Neutrophil (primary cell): ENCODE measurements around the gene DNAJC4.

ENCODE experiments used
- H3K27ac ChIP-seq: fragments of 200-600 bp; sonication (generic); 2 replicates; pipeline ENCODE4 v1.5.1; 2016; ENCODE audit warnings: mild to moderate bottlenecking, moderate library complexity
- H3K27me3 ChIP-seq: fragments of 200-600 bp; sonication (generic); 2 replicates; pipeline ENCODE4 v1.6.0; 2016; ENCODE audit warnings: mild to moderate bottlenecking
- H3K36me3 ChIP-seq: fragments of 200-600 bp; sonication (generic); 2 replicates; pipeline ENCODE4 v1.5.1; 2017
- H3K4me1 ChIP-seq, 2 experiments: fragments of 200-600 bp in 1 of 2; sonication (generic) in 1 of 2; 1 replicate in 1 of 2; 2 replicates in 1 of 2; pipeline versions ENCODE4 v1.5.1 to v1.6.1; 2013 to 2016; ENCODE audit warnings: low read depth in 1 of 2, low read length in 1 of 2, mild to moderate bottlenecking in 1 of 2, moderate library complexity in 1 of 2; ENCODE audit not compliant: control insufficient read depth in 1 of 2, insufficient read depth in 1 of 2
- H3K4me3 ChIP-seq, 2 experiments: fragments of 200-600 bp in 1 of 2; sonication (generic) in 1 of 2; 1 replicate in 1 of 2; 2 replicates in 1 of 2; pipeline ENCODE4 v1.5.1; 2013 to 2016; ENCODE audit warnings: low read depth in 1 of 2, low read length in 1 of 2, mild to moderate bottlenecking in 1 of 2, moderate library complexity in 1 of 2
- H3K9me3 ChIP-seq: fragments of 200-600 bp; sonication (generic); 2 replicates; pipeline ENCODE4 v1.5.1; 2016
- TF ChIP-seq, protein P1 (sequence below): fragments of 200-600 bp; sonication (generic); IDR thresholded peaks from 2 replicates; pipeline ENCODE4 v1.5.1; 2016; ENCODE audit warnings: antibody characterized with exemption

The DNAJC4 gene

DNA sequence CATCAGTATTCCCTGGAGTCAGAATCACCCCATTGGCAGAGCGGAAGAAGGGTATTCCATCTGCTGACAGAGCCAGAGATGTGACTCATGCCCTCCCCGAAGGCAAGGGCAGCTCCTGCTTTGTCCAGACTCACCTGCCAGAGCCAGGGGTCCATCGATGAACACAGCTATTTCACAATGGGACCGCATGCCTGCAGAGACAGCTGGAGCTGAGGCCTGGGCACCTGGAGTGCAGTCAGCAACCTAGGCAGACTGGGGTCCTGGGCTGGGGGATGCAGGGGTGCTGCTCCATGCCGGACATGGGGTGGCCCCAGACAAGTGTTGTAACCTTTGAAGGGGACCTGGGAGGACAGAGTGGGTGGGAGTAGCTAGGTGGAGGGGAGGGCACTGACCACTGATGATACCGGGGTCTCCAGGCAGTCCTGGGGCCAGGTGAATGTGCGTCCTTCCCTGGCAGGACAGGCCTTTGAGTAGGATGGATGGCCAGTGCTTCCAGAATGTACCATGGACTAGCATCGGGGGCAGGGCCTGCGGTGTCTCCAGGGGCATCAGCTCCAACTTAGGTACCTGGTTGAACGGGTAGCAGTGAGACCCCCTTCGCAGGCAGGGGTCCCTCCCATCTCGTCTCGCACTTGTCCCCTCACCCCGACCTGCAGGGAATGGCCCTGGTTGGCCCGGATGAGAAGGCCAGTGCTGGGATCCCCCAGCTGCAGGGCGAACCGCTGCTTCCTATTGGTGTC is 6.0 kb upstream of the DNAJC4 start:
- Histone ChIP-seq H3K9me3 (no peaks in the 10 kb centered on the region), H3K27me3 (no peaks in the 10 kb centered on the region), H3K27ac (peak overlapping the region; percentile 85), H3K36me3 (peaks cover 54% of the 10 kb centered on the region), H3K4me1 (peaks cover 28 to 31% of the 10 kb centered on the region in 2 experiments), H3K4me3 (no peak overlapping the region)
- TF ChIP-seq, protein P1, sequence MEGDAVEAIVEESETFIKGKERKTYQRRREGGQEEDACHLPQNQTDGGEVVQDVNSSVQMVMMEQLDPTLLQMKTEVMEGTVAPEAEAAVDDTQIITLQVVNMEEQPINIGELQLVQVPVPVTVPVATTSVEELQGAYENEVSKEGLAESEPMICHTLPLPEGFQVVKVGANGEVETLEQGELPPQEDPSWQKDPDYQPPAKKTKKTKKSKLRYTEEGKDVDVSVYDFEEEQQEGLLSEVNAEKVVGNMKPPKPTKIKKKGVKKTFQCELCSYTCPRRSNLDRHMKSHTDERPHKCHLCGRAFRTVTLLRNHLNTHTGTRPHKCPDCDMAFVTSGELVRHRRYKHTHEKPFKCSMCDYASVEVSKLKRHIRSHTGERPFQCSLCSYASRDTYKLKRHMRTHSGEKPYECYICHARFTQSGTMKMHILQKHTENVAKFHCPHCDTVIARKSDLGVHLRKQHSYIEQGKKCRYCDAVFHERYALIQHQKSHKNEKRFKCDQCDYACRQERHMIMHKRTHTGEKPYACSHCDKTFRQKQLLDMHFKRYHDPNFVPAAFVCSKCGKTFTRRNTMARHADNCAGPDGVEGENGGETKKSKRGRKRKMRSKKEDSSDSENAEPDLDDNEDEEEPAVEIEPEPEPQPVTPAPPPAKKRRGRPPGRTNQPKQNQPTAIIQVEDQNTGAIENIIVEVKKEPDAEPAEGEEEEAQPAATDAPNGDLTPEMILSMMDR: no peak

DNA sequence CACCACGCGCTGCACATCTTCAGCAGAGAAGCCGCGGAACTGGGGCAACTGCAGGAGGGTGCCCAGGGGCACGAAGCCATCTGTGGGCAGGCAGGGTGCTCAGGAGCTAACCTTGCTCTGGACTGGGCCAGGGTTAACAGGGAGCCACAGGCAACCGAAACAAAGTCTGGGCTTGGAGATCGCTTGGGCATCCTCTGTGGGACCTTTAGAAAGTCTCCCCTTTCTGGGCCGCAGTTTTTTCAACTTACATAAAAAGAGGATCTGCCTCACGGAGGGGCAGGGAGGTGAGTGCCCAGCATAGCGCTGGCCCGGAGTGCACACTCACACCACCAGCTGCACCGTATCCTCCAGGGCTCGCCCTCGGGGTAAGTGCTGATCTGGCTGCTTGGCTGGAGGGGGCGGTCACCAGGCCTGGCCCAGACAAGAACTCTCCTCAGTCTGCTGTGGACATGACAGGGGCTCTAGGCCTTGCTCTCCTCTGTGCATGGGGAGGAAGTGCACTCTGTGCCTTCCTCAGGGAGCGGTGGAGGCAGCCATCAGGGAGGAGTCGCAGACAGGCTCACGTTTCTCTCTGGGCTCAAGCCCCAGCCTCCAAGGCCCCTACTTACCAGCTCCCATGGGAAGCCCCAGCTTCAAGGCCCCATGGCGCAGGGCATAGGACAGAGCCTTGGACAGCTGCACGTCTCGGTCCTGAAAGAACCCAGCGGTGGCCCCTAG is 5.3 kb upstream of the DNAJC4 start:
- Histone ChIP-seq H3K27ac (peak overlapping the region; percentile 85), H3K9me3 (no peaks in the 10 kb centered on the region), H3K4me3 (peak overlapping the region; percentile 75 to 84), H3K36me3 (peaks cover 46% of the 10 kb centered on the region), H3K27me3 (no peaks in the 10 kb centered on the region), H3K4me1 (peaks cover 35 to 38% of the 10 kb centered on the region in 2 experiments)
- TF ChIP-seq, protein P1: no peak

DNA sequence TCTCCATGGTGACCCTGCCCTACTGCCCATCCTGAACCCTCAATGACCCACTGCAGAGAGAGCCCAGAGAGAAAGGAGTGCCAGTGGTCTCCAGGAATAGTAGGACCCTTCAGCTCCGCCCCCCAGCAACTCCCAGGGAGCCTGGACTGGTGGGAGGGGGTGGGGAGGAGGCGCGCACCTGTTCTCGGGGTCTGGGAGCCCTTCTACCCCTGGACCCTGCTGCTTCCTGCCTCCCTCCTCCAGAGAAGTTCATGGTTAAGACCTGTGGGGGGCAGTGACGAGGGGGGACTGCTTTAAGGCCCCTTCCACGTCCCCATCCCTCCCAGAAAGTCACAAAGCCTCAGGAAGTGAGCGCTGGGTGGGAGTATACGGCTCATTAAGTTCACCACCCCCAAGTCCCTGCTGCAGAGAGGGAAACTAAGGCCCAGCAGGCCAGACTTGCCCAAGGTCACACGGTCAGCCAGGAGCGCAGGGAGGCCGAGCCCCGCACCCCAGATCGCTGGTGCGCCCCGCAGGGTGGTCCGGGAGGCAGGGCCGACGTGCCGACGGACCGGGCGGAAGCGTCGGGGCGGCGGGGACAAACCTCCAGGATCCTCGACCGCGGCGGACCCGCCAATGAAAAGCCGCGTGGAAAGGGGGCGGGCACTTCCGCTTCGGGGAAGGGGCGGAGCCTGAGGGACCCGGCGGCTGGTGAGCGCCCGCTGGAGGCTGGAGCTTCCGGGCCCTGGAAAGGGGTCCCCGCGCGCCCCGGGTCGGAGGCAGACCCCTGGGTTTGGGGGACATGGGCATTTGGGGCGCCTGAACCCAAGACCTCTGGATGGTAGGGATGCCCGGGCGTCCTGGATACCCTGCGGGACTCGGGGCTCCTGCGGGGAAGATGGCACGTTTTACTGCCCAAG is 4.5 kb upstream of the DNAJC4 start, which contains the start of the genes NUDT22 and TRPT1:
Gene NUDT22, plus strand, starts transcription at position 667 of the 899 bp plus-strand sequence. CDS start 379 bp downstream, outside the sequence.
Gene TRPT1, minus strand, starts transcription at position 579 of the 899 bp plus-strand sequence. Its CDS starts 326 bp downstream, at position 253.
- H3K27ac ChIP-seq: peak within 1 kb of the TSS; percentile 85
- TF ChIP-seq, protein P1: no peak
- peaks cover 38% of the 10 kb centered on the region for H3K36me3 ChIP-seq

DNA sequence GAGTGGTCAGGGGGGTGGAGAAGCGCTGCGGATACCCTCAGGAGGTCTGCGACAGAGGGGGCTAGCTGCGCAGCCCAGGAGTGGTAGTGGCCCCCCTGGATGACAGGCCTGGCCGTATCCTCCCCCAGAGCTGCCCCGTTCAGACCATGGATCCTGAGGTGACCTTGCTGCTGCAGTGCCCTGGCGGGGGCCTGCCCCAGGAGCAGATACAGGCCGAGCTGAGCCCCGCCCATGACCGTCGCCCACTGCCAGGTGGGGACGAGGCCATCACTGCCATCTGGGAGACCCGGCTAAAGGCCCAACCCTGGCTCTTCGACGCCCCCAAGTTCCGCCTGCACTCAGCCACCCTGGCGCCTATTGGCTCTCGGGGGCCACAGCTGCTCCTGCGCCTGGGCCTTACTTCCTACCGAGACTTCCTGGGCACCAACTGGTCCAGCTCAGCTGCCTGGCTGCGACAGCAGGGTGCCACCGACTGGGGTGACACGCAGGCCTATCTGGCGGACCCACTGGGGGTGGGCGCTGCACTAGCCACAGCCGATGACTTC is 3.8 kb upstream of the DNAJC4 start:
- TF ChIP-seq, protein P1: no peak

More for the DNA sequence above, 4.5 kb upstream of the DNAJC4 start, which contains the start of the genes NUDT22 and TRPT1:
- no peaks in the 10 kb centered on the region for H3K27me3 ChIP-seq
- H3K9me3 ChIP-seq: no peaks in the 10 kb centered on the region
- H3K4me1 ChIP-seq: peaks cover 40 to 43% of the 10 kb centered on the region in 2 experiments
- peak within 1 kb of the TSS; percentile 75 to 84 for H3K4me3 ChIP-seq

More for the DNA sequence above, 3.8 kb upstream of the DNAJC4 start:
- Histone ChIP-seq H3K9me3 (no peaks in the 10 kb centered on the region), H3K4me3 (peak overlapping the region; percentile 75 to 84), H3K36me3 (peaks cover 31% of the 10 kb centered on the region), H3K27ac (peak overlapping the region; percentile 85), H3K27me3 (no peaks in the 10 kb centered on the region), H3K4me1 (peaks cover 47 to 50% of the 10 kb centered on the region in 2 experiments)
